Neural cell (in vitro differentiated cells): ENCODE data around the gene ICAM2.

Experiments used
- EP300 ChIP-seq: fragments of 450-650 bp; conservative IDR thresholded peaks from 2 replicates; pipeline ENCODE4 v1.6.1; 2014; ENCODE audit warnings: antibody characterized with exemption, mild to moderate bottlenecking, moderate library complexity; ENCODE audit not compliant: poor library complexity, severe bottlenecking
- EZH2 ChIP-seq: fragments of 200-600, 300-800 bp; shearing (Covaris generic), sonication (generic); IDR thresholded peaks from 2 replicates; pipeline ENCODE4 v1.6.1; 2014; ENCODE audit warnings: antibody characterized with exemption, low read length, borderline replicate concordance, mild to moderate bottlenecking; ENCODE audit not compliant: insufficient read depth, poor library complexity, severe bottlenecking
- MXI1 ChIP-seq: fragments of 450-650 bp; conservative IDR thresholded peaks from 2 replicates; pipeline ENCODE4 v1.6.1; 2014; ENCODE audit warnings: antibody characterized with exemption, mild to moderate bottlenecking; ENCODE audit not compliant: poor library complexity, severe bottlenecking
- TF ChIP-seq, protein P1 (sequence below): fragments of 450-650 bp; IDR thresholded peaks from 2 replicates; pipeline ENCODE4 v1.5.1; 2014; ENCODE audit warnings: antibody characterized with exemption, mild to moderate bottlenecking, moderate library complexity; ENCODE audit not compliant: poor library complexity, severe bottlenecking

DNA sequence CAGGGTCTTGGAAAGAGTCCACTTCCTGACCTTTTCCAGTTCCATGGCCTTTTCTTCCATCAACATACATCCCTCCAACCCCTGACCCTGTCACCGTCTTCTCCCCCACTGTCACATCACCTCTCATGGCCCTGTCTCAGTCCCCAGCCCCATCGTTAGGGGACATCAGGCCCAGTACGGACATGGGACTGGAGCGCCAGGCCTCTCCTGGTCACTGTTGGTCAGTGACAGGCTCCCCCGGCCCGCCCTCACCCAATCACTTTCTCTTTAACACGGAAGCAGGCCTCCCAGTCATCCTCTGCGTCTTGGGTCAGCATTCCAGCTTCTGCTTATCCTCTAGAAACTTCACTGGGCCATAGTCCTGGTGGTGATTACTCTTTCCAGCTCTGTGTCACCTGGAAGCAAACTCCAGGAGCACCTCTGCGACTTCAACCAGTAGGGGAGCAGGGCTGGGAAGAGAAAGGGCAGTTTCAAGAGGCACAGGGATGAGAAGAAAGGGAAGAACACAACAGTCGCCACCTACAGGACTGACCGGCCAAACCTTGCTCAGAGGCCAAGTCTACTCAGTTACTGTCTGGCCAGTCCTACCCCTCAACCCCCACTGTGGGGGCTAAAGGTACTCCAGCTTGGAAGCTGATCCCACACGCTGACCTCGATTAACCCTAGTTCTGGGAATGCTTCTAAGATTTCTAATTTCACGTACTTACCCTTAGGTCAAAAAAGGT, 15.9 kb upstream of the ICAM2 start:
- TF ChIP-seq, protein P1, sequence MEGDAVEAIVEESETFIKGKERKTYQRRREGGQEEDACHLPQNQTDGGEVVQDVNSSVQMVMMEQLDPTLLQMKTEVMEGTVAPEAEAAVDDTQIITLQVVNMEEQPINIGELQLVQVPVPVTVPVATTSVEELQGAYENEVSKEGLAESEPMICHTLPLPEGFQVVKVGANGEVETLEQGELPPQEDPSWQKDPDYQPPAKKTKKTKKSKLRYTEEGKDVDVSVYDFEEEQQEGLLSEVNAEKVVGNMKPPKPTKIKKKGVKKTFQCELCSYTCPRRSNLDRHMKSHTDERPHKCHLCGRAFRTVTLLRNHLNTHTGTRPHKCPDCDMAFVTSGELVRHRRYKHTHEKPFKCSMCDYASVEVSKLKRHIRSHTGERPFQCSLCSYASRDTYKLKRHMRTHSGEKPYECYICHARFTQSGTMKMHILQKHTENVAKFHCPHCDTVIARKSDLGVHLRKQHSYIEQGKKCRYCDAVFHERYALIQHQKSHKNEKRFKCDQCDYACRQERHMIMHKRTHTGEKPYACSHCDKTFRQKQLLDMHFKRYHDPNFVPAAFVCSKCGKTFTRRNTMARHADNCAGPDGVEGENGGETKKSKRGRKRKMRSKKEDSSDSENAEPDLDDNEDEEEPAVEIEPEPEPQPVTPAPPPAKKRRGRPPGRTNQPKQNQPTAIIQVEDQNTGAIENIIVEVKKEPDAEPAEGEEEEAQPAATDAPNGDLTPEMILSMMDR = no peak
- TF ChIP-seq MXI1 = no peak
- no peak for TF ChIP-seq EZH2
- no peak for TF ChIP-seq EP300
